A549 treated with AZD9567 at 1 μM for 4 hours (cell line): ENCODE data around the gene IL25. TPM values are rescaled to one million over a fixed set of nuclear protein-coding genes. Genes with fewer than 3 reads are reported as not detected.

Experiments
- total RNA-seq: library from RNA; stranded (reverse); fragments of 200-300 nt; extraction: Qiagen RNA extraction; gene quantifications from 5 replicates; pipeline ENCODE4 v1.2.3, GENCODE V29; 2022; ENCODE audit not compliant: insufficient read depth

IL25 gene
- total RNA-seq, result not detected in 5 replicates

GRCh38 chr14:23372509-23372908 is at the start of gene IL25:
Gene IL25 (plus strand): TSS chr14:23372809.

GRCh38 chr14:23352506-23353432 is 19.8 kb upstream of the IL25 start, which contains the start of gene SLC22A17:
Gene SLC22A17 (minus strand): TSS chr14:23352887.

GRCh38 chr14:23365036-23365731 is 7.4 kb upstream of the IL25 start, which contains the start of gene EFS:
Gene EFS (minus strand): TSS chr14:23365172. CDS start chr14:23365025, 147 bp downstream.

GRCh38 chr14:23376482-23377197 is 4.0 kb downstream of the IL25 start, which contains the start of gene CMTM5:
Gene CMTM5 (plus strand): TSS chr14:23377046. CDS start chr14:23377252, 206 bp downstream.

GRCh38 chr14:23407516-23408306 is 35.1 kb downstream of the IL25 start, which contains the start of gene MYH6:
Gene MYH6 (minus strand): TSS chr14:23408273. CDS start chr14:23407223, 1,050 bp downstream.

Other genes starting within 250 kb of the IL25 start
- gene SLC7A8, start 189.1 kb upstream of the IL25 start, total RNA-seq, result 1.1 to 1.5 TPM (median 1.2 TPM) in 4 of 5 replicates, not detected in the other
- gene RNF212B, start 134.9 kb upstream of the IL25 start, total RNA-seq, result not detected in 5 replicates
- gene HOMEZ, start 86.7 kb upstream of the IL25 start, total RNA-seq, result 8.3 to 21.3 TPM (median 9.3 TPM) in 5 replicates
- gene PPP1R3E, start 70.0 kb upstream of the IL25 start, total RNA-seq, result 3.9 to 8.9 TPM (median 4.3 TPM) in 5 replicates
- gene BCL2L2, start 66.0 kb upstream of the IL25 start, total RNA-seq, result 13.4 to 19.6 TPM (median 17.9 TPM) in 5 replicates
- gene PABPN1, start 51.4 kb upstream of the IL25 start, total RNA-seq, result 136 to 154 TPM (median 142 TPM) in 5 replicates
- gene SLC22A17, start 19.9 kb upstream of the IL25 start, total RNA-seq, result 5.9 to 8.7 TPM (median 6.8 TPM) in 5 replicates
- not detected in 5 replicates for gene EFS, start 7.6 kb upstream of the IL25 start, total RNA-seq
- gene CMTM5, start 4.2 kb downstream of the IL25 start, total RNA-seq, result not detected in 5 replicates
- 0.02 TPM in 2 of 5 replicates, not detected in the others for gene MYH6, start 35.5 kb downstream of the IL25 start, total RNA-seq
- gene MYH7, start 62.9 kb downstream of the IL25 start, total RNA-seq, result not detected in 5 replicates
- gene NGDN, start 96.9 kb downstream of the IL25 start, total RNA-seq, result 53.3 to 62.7 TPM (median 61.0 TPM) in 5 replicates
- gene ZFHX2, start 179.0 kb downstream of the IL25 start, total RNA-seq, result 0.48 to 0.80 TPM (median 0.64 TPM) in 5 replicates
- 6.4 to 14.3 TPM (median 11.4 TPM) in 5 replicates for gene THTPA, start 183.5 kb downstream of the IL25 start, total RNA-seq
- gene AP1G2, start 195.0 kb downstream of the IL25 start, total RNA-seq, result 47.5 to 61.7 TPM (median 54.2 TPM) in 5 replicates
- not detected in 5 replicates for gene JPH4, start 206.0 kb downstream of the IL25 start, total RNA-seq